Stimulated activated CD4-positive, alpha-beta T cell treated with anti-CD3 and anti-CD28 coated beads, Interleukin-4, amount 100 ng/mL, for 48 hours (primary cell): ENCODE data around the gene RPL18.

Source experiments
- DNase-seq, 2 donors: peaks; one replicate each; pipeline ENCODE4 v3.0.0-alpha.2; 2020; ENCODE audit warnings: low read depth in 2 of 2

The RPL18 gene

DNA sequence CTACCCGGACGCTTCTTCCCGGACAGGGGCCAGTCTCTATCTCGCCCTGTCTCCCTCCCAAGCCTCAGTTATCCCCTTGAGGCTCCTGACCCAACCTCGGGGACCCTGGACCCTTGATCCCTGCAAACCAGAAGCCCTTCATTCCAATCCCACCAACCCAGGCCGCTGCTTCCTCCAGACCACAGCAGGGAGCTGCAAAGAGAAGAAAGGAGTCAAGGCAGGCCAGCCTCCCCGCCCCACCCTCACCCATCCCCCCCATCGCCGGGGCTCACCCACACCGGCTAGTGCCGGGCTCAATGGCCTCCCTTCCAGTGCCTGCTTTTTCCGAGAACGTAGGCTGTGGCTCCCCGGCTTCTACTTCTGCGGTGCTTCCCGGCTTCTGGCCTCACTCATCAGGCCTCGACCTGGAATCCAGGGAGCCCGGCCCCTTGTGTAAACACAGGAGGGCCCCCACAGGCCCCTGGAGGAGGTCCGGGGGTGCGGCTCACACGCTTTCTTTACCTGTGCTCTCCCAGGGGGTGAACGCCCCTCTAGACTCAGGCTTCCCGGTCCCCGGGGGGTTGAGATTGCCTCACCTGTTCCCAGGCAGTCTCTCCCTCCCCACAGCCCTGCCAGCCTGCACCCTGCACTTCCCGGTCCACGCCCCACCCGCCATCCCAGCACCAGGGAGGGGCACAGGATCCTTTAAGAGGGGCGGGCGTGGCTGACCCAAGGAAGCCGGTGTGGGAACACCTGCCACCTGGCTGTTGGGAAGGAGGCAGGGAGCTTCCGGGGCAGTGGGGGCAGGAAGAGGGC is 4.3 kb downstream of the RPL18 start, which contains the start of gene FAM83E:
Gene FAM83E, minus strand, starts transcription at position 641 of the 795 bp plus-strand sequence. CDS start 1,704 bp downstream, outside the sequence.
- DNase-seq = no peak

DNA sequence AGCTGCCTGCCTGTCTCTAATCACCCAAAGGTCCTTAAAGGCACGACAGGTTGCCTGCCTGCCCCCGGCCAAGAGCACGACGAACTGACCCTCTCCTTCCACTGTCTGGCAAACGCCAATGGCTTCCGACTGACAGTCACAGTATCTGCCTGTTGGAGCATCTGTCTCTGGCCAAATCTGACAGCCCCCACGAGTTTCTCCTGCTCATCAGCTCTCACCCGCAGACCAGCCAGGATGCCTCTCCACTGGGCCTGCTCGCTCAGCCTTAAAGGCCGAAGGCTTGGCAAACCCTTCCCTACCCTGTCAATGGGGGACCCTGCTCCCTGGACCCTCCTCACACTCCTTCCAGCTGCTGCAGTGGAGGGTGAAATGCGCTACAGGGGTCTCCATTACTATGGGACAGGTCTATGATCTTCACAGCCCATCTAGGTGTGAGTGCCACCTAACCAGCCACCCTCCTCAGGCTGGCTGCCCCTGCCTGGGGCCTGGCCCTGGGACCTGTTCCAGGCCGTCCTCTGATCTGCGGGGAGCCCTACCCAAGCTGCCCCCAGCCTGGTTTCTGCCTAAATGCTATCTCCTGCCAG is 5.0 kb downstream of the RPL18 start:
- no peak for DNase-seq

DNA sequence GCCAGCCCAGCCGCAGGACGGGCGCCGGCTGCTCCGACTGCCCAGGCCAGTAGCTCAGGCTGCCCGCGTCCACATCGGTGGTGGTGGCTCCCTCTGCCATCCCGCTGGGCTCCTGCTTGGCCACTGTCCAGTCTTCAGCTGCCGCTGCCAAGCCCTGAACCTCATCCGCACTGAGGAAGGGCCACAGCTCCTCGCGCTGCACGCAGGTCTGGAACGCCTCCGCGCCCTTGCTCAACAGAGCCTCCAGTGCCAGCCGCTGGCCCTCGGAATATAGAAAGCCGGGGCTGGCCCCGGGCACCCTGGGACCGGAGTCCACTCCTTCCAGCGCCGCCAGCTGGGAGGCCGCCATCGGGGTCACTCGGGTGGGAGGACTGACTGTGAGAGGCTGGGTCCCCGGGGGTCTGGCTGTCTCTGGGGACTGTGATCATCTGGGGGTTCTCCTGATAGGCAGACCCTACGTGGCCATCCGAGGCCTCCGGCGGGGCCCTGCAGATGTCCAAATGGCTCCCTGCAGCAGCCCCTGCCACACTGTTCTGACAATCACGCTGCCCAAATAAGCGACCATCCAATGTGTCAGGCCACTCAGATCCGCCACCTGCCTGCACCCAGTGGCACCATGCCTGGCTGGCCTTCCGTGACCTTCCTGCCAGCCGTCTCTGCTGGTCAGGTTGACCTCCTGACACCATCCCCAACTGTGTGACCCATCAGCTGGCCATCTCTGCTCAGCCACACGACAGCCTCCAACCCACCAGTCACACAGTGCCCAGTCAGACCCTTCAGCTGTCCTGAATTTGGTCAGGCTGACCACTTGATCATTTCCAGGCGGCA is 5.7 kb downstream of the RPL18 start:
- no peak for DNase-seq

DNA sequence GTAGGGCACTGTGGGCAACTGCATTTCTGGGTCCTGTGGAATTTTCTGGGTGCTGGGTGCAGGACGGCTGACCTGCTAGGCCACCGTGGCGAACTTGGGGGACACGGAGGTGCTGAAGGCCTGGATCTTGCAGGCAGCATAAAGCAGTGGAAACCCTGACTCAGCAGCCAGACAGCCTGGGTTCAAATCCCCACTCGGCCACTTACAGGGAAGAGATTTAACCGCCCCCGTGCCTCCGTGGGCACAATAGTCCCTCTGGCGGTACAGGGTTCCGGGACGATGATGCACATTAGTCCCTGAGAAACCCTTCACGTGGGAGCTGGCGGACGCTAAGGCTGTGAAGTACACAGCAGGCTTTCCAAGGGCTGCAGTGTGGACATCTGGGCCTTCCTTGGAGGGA is 7.1 kb downstream of the RPL18 start:
- no peak for DNase-seq

DNA sequence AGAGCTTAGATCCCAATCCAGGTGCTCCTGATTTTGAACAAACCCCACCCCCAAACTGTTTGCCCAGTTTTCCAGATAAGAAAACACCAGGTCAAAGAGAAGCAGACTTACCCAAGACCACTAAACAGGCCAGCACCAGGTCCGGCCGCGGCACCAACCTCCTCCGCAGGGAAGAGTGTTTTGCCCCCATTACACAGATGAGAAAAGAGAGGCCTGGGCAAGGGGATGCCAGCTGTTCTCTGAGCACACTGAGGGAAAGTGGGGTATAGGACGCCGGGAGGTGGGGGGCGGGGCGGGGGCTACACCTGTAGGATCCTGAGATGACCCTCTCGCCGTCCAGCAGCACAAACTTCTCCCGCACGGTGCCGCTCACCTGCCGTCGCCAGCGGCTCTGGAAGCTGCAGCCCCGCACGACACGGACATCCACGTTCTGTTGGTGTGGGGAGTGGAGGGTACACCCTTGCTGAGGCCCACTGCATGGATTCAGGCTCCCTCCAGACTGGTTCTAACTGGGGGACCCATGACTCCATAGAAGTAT is 9.3 kb downstream of the RPL18 start:
- no peak for DNase-seq

DNA sequence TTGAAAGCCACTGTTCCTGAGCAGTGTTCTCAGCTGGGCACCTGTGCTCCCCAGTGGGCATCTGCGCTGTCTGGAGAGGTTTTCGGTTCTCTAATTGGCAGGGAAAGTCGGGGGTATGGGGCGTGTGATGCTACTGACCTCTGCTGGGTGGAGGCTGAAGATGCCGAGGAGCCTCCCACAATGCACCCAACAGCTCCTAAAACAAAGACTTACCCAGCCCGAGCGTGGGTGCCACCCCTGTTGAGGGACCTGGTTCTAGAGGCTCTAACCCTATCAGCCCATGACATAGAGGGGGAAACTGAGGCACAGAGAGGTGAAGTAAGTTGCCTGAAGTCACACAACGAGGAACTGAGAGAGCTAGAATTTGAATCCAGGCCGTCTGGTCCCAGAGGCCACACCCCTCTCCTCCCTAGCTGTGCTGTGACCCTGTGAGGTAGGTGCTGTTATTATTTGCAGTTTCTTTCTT is 10.1 kb downstream of the RPL18 start:
- no peak for DNase-seq

DNA sequence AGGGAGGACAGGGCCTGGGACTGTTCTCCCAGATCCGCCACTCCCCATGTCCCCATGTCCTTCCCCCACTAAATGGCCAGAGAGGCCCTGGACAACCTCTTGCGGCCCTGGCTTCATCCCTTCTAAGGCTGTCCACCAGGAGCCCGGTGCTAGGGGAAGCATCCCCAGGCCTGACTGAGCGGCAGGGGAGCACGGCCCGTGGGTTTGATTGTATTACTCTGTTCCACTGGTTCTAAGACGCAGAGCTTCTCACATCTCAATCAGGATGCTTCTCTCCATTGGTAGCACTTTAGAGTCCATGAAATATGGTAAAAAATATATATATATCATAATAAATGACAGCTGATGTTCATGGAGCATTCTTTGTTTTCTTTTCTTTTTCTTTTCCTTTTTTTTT is 11.6 kb downstream of the RPL18 start:
- no peak for DNase-seq

DNA sequence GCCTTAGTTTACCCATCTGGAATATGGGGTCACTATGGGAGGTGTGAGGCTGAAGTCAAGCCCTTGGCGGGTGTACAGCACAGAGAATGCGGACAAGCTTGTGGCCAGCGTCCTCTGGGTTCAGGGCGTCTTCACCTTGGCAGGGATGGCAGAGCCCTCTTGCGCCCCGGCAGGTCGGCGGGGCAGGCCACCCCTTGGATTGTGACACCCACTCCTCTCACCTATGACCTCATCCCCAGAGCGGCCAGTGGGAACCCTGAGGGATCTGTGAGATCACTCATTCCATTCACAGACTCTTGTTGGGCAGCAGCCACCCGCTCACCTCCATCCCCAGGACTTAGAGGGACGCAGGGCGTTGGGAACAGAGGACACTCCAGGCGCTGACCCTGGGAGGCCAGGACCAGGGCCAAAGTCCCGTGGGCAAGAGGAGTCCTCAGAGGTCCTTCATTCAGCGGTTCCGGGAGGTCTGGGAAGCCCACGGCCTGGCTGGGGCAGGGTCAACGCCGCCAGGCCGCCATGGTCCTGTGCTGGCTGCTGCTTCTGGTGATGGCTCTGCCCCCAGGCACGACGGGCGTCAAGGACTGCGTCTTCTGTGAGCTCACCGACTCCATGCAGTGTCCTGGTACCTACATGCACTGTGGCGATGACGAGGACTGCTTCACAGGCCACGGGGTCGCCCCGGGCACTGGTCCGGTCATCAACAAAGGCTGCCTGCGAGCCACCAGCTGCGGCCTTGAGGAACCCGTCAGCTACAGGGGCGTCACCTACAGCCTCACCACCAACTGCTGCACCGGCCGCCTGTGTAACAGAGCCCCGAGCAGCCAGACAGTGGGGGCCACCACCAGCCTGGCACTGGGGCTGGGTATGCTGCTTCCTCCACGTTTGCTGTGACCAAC is 12.3 kb downstream of the RPL18 start, which contains the start of gene SPACA4:
Gene SPACA4, plus strand, starts transcription at position 280 of the 896 bp plus-strand sequence. Its CDS starts 237 bp downstream, at position 517.
- no peak for DNase-seq

DNA sequence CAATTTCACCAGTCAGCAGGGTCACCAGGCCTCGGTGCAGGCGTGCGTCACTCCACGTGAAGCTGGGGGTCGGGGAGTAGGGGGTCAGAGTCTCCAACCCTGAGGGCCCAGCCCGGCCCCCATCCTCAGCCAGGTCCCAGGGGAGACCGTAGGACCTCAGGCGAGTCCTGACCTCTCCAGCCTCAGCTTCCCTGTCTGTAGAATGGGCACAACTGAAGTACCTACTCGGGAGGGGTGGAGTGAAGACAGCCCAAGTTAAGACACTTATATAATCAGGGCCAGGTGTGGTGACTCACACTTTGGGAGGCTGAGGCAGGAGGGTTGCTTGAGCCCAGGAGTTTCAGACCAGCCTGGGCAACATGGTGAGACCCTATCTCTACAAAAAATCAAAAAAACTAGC is 15.1 kb downstream of the RPL18 start:
- no peak for DNase-seq

DNA sequence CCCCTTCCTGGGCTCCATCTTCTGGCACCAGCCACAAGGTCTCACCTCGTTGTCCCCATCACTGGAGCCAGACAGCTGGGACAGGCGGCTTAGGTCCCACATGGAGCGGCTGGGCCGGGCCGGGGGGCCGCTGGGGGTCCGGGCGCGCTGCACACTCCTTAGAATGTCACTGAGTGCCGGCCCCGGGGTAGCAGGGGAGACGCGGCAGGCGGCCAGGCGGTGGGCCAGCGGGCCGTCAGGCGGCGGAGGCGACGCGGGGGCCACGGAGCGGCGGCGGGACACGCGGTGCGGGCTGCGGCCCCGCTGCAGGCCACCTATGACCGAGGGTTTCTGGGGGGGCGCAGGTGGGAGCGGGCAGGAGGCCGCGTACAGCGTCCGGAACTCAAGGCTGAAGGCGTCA is 15.5 kb downstream of the RPL18 start:
- no peak for DNase-seq

DNA sequence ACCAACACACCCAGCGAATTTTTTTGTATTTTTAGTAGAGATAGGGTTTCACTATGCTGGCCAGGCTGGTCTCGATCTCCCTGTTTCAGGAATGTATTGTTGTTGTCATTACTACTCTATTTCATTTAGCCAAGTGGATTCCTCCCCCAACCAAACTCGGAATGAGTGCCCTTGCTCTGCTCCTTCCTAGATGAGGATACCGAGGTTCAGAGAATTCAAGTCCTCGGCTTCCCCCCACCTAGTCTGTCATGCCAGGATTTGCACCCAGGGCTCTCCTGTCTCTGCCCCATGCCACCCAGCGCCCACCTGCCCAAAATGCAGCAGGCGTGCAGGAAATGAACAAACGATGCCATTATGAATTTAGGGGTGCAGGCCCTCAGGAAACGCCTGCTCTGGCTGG is 16.0 kb downstream of the RPL18 start:
- DNase-seq = no peak

DNA sequence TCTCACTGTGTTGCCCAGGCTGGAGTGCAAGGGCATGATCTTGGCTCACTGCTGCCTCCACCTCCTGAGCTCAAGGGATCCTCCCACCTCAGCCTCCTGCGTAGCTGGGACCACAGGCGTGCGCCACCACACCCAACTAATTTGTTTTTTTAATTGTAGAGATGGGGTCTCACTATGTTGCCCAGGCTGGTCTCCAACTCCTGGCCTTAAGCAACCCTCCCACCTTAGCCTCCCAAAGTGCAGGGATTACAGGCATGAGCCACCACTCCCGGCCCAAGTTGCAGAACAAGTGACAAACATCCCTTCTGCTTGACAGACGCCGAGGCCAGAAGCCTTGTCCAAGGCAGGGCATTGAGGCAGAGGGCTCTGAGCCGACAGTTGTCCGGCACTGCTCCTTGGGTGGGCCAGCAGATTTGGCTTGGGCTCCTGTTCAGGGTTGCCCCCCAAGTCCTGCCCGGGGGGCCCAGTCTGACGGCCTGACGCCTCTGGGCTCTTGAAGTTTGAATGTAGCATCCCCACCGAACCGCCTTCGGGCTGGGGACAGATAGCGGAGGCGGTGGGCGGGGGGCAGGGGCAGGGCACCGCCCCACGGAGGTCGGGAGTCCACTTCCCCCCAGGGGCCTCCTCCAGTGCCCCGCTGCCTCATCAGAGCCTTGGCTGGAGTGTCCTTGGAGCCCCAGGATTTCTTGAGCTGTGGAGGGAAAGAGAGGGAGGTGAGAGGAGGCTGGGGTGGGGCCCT is 18.1 kb downstream of the RPL18 start:
- no peak for DNase-seq

DNA sequence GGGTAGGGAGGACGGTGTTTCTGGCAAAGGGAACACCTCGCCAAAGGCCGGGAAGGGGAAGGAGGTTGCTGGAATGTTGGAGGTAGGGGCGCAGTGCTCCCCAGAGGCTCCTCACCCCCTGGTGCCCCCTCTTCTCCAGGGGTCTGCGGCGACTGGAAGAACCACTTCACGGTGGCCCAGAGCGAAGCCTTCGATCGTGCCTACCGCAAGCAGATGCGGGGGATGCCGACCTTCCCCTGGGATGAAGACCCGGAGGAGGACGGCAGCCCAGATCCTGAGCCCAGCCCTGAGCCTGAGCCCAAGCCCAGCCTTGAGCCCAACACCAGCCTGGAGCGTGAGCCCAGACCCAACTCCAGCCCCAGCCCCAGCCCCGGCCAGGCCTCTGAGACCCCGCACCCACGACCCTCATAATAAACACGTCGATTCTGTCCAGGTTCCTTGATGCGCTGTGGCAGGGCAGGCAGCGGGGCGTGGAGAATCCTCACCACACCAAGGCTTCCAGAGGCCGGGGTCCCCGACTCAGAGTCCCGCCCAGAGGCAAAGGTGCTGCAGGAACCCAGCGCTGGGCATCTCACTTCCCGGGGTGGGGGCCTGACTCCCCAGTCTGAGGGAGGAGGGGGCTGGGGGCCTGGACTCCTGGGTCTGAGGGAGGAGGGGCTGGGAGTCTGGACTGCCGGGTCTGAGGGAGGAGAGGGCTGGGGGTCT is 19.8 kb downstream of the RPL18 start:
- no peak for DNase-seq

DNA sequence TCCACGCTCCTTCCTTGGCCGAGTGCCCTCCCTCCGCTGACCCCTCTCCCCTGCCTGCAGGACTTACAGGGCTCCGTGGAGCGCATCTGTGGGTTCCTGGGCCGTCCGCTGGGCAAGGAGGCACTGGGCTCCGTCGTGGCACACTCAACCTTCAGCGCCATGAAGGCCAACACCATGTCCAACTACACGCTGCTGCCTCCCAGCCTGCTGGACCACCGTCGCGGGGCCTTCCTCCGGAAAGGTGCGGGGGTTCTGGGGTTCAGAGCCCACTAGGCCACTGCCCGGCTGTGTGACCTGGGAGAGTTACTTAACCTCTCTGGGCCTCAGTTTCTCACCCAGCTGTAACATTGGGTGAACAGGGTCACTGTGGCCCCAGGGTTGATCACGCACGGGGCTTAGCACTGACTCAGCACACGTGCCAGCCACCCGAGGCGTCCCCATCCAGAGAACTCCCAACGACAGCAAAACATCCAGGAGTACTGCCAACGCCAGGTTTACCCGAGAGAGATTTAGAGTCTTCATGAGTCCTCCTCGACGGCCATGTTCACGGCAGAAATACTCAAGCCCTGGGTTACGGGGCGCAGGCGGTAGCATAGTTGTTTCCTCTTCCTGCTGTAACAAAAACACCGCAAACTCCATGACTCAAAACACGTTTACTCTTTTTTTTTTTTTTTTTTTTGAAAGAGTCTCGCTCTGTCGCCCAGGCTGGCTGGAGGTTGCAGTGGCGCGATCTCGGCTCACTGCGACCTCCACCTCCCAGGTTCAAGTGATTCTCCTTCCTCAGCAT is 22.1 kb downstream of the RPL18 start:
- DNase-seq = no peak

DNA sequence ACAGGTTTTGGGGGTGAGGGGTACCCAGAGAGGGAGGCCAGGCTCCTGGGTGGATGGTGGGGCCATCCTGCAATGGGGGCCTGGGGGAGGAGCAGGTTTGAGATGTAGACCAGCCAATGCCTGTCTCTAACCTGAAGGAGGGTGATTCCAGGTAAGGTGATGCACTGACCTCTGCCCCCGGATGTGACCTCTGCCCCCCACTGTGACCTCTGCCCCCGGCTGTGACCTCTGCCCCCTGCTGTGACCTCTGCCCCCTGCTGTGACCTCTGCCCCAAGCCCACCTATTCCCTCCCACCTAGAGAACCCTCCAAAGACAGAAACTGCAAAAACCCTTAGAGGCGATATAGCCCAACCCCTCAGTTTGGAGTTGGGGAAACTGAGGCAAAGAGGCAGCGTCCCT is 22.7 kb downstream of the RPL18 start:
- DNase-seq = no peak

DNA sequence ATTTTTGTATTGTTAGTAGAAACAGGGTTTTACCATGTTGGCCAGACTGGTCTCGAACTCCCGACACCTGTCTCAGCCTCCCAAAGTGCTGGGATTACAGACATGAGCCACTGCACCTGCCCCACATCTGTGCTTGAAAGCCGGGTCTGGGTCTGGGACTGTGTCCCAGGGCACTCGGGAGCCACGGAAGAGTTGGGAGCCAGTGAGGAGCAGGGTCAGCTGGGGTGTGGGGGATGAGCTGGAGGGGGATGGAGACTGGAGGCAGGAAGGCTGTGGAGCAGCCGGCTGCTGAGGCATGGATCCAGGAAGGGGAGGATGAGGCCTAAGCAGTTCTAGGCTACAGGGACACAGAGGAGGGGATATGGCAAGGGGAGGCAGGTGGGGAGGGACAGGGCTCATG is 23.1 kb downstream of the RPL18 start:
- DNase-seq = no peak

DNA sequence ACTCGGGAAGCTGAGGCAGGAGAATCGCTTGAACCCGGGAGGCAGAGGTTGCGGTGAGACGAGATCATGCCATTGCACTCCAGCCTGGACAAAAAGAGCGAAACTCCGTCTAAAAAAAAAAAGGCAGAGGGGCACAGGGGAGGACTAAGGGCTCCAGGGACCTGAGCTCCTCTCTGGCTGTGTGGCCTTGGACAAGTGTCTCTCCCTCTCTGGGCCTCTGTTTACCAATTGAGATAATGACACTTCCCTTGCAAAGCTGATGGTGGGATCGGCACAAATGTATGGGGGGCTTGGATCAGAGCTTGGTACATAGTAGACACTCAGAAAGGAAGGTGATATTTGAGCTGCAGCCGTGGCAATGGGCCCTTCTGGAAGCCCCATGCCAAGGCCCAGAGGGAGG is 23.8 kb downstream of the RPL18 start:
- no peak for DNase-seq

DNA sequence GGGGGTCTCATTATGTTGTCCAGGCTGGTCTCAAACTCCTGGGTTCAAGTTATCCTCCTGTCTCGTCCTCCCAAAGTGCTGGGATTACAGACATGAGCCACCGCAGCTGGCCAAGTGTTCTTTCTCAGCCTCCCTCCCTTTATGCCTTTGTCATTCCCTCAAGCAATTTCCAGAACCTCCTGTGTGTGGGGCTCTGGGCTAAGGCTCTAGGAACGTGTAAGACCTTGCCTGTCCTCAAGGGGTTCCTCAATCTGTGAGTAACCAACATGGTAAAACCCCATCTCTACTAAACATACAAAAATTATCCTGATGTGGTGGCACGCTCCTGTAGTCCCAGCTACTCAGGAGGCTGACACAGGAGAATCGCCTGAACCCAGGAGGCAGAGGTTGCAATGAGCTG is 28.0 kb downstream of the RPL18 start:
- DNase-seq = no peak
